GM18868 (cell line): ENCODE results near the gene ANGPTL2.

ENCODE experiments used
- ATAC-seq: cut with Tn5 transposase; IDR thresholded peaks from one replicate; pipeline ENCODE4 v1.9.1; 2021; ENCODE audit warnings: mild to moderate bottlenecking, moderate library complexity; ENCODE audit not compliant: unreplicated experiment

Gene ANGPTL2

DNA sequence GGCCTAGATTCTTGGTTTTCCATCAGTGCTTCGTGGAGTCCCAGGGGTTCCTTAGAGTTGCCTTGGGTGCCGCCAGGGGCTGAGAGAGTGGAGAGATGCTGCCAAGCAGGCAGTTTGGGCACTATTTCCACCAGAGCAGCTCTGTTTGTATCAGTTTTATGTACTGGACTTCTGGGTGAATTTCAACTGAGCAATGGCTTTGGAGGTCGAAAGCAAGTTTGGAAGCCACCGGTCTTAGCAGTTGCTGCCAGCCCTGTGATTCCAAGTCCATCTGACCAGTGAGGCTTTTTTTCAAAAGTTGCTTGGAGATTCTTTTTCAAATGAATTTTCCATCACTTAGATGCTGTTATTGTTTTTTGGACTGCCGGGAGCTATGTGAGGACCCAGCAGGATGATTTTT, 68.5 kb downstream of the ANGPTL2 start:
- no peak for ATAC-seq

GRCh38 chr9:127053057-127053821, 69.2 kb downstream of the ANGPTL2 start:
- no peak for ATAC-seq

DNA sequence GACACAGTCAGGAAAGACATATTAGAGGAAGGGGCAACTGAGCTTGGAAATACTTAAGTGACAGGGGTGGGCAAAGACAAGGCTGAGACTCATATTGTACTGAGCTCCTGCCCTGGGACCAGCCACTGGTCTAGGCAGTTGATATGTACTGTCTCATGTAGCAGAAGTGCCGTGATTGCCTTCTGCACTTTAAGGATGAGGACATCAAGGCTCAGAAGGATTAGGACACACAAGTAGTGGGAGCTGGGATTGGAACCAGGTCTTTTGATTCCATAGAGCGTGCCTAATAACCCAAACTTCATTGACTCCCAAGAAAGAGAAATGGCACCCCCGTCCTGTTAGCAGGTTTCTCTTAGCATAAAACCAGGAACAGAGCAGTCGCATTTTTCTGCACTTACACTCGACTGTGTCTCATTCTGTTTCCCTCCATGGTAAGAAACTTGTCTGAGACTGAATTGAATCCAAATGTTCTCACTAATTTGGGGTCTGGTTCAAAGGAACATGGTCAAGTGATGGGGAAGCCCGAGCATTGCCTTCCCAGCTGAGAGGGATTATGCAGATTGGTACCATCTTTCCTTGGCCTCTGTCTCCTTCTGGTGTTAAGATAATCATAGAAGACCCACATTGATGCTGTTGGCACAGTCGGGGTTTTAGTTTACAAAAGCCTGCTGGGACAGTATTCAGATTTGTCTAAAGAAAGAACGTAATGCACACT, 70.4 kb downstream of the ANGPTL2 start:
- no peak for ATAC-seq

- no peak for ATAC-seq
These were observed 71.8 kb downstream of the ANGPTL2 start for GRCh38 chr9:127050591-127051001.

DNA sequence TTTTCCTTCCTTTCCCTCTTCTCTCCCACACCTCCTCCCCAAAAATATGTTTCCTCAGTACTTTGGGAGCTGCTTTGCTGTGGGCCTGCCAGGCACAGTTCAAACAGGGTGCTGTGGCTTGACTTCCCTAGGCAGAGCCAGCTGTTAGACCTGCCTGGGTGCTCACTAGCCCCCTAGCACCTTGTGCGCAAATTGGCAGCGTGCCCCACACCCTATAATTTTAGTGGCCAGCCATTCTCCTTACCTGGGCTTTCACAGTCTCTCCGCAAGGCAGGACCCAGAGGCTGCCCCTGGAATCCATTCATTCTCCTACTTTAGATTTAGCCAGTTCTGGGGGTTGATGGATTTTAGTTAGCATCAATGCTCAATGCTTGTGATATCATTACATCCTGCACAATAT, 72.3 kb downstream of the ANGPTL2 start:
- ATAC-seq, result no peak

DNA sequence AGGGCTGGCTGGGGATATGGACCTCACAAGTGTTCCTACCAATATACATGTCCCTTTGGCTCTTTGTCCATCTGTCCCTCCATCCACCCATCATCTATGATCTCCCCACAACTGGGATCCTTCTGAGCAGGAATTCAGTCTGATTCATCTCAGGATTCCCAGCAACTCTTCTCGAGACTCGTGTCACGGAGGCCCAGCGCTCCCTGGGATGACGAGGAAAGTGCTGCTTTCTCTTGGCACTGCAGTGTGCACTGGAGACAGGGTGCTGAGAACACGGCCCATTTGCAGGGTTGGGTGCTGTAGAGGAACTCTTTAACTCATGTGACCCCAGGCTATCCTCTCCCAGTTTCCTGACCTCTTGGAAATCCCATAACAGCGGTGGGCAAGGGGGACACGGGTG, 72.9 kb downstream of the ANGPTL2 start:
- ATAC-seq, result no peak

- ATAC-seq, result peak; percentile 55
These were observed 73.4 kb downstream of the ANGPTL2 start for GRCh38 chr9:127049044-127049443.

DNA sequence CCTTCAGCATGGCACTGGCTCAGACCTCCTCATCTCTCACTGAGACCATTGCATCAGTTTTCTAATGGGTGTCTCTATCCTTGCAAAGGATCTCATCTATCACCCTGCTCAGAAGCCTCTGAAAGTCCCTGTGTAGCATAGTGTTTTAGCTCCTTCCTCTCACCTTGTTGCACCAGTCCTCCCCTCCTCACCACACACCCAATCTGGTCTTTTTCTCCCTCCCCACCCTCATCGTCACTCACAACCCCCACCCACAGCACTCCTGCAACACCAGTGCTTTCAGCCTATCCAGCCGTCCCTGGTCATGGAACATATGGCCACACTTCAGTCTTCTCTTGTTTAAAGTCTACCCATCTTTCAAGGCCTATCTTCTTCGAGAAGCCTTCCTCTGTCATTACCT, 74.5 kb downstream of the ANGPTL2 start:
- ATAC-seq, result no peak

- ATAC-seq, result no peak
These were observed 77.3 kb downstream of the ANGPTL2 start for GRCh38 chr9:127045148-127045547.

DNA sequence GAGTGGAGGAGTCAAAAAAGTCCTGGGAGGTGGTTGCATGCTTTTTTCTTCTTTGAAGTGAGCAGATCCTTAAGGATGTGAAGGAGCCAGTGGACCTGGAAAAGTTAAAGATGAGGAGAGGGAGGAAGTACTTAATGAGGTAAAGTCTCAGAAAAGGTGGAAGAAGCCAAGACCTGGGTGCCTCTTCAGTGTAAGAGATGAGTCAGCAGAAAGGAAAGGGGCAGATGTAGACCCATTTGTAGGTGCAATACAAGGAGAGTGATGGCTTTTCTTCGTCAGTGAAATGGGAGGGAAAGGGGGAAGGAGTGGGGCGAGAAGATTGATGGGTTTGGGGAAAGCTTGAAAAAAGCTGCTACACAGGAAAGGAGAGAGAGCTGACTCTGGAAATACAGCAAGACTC, 82.9 kb downstream of the ANGPTL2 start:
- ATAC-seq, result no peak

GRCh38 chr9:127038531-127038930, 83.9 kb downstream of the ANGPTL2 start:
- ATAC-seq, result no peak
